GM21367 (cell line): ENCODE results near the gene LRRN2.

ENCODE experiments used
- ATAC-seq: cut with Tn5 transposase; IDR thresholded peaks from one replicate; pipeline ENCODE4 v1.9.1; 2021; ENCODE audit not compliant: unreplicated experiment

Gene LRRN2

DNA sequence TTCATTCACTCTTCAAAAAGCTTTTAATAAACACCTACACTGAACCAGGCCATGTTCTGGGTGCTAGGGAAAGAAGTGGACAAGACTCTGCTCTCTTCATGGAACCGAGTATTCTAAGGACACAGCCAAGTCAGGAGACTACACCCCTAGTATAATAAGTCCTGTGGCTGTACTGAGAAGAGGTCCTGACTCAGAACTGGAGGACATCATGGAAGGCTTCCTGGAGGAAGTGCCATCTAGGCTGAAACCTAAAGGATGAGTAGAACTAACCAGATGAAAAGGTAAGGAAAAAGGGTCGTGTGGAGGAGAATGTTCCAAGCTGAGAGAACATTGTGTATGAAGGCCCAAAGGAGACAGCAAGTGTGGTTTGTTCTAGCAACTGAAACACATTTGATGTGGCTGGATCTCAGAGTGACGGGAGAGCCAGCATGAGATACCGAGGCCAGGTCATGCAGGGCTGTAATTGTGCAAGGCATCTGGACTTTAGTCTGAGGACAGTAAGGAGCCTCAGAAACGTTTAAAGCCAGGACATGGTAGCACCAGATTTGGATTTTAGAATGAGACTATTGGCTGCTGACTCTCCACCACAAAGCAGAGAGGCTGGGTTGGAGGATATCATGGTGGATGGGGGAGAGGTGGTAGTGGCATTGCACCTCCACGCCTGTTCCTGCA, 82.5 kb downstream of the LRRN2 start:
- no peak for ATAC-seq

DNA sequence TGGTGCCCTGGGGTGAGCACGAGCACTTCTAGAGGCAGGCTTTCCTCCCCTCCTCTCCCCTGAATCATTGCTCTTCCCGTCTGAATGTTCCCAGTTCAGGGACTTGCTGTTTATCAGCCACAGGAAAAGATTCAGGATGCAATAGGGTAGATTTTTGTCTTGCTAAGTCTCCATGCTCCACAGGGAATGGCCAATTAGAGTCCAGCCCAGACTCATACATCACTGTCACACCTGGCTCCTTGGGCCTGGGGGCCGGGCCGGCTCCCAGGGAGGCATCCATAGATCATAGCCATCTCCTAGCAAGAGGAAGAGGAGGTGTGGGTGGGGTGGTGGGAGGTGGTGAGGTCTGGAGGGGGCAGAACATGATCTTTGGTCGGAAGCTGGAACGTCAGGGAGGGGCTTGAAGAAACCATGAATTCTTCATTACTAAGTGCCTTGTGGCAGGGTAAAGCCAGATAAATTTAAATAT, 83.4 kb downstream of the LRRN2 start:
- ATAC-seq, result no peak

DNA sequence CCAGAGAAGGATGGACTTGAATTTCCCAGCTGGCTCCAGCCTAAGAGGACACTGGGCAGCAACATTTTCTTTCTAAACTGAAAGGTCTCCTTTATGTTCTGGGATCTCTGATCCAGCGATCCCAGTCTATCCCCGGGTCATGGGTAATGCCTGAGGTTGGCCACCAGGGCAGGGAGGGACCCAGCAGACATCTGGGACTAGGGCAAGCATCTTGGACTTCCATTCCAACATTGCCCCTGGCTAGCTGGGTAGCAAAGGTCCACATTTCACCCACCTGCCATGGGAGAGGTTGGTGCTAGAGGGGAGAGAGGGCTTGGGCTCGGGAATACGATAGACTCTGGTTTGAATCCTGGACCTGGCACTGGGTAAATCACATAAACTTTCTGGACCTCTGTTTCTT, 84.6 kb downstream of the LRRN2 start:
- no peak for ATAC-seq

DNA sequence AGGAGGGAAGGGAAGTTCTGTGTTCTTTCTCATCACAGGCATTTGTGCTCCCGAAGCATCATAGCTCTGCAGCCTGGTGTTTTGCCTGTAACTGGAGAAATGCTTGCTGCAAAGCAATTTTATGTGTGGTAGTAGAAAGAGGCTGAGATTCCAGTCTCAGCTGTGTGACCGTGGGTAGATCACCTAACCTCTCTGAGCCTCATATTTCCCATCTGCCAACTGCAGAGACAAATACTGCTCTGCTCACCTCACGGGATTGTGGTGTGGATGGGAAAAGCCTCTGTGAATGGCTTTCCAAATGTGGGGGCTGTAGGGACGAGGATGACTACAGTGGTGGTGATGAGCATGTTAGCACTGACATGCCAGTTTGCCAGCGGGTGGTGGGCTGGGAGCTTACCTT, 85.3 kb downstream of the LRRN2 start:
- ATAC-seq, result no peak

DNA sequence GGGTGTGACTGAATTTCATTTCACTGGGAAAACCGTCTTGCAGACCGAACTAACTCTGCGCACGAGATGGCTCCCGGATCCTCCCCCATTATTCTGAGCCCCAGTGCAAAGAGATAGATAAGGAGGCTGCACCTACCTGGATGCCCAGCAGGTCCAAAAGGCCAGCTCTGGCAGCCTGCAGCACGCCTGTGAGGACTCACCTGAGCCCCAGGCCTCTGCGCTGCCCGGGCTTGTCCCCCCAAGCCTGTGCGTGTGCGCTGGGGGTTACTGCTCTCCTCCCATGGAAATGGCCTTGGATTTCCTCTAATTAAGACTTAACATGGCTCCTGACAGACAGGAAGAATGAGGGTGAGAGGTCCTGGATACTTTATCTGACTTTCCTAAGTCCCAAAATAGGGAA, 85.9 kb downstream of the LRRN2 start:
- ATAC-seq, result no peak

DNA sequence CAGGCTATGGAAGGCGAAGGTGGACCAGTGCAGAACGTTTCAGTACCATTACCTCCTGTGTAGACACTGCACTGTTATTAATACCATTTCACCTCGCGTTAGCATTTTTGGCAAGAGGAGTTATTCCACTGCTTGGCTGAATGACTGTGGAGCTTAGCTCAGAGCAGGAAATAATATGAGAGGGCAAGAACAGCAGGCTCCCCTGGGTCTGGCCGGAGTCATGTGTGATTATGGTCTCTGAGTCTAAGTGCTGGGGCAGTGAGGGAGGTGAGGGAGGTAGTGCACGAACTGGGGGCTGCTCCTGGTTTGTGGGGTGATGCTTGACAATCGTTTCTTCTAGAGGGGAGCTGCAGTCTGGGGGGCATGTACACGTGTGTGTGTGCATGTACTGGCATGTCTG, 86.4 kb downstream of the LRRN2 start:
- ATAC-seq, result no peak

DNA sequence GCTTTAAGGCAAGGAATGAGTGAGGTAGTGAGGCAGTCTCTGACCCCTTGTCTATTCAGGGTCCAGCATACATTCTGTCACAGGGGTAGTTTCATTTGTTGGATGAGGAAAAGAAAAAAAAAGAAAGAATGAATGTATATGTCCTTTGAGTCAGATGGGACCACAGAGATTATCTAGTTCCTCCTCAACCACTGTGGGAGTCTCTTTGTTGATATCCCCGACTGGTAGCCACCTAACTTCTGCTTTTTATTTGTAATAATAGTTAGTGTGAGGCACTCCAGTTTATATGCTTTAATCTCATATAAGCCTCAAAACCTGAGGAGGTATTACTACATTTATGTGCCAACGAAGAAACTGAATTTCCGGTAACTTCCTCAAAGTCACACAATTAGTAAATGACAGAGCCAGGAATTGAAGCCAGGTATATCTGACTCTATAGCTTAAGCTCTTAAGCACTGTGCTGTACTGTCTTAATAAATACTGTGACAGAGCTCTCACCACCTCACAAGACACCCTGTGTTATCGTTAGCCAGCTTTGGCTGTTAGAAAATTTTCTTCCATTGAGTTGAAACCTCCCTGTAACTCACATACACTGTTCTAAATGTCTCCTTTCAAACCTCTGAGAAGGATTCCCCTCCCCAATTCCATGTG, 87.1 kb downstream of the LRRN2 start:
- ATAC-seq, result no peak

DNA sequence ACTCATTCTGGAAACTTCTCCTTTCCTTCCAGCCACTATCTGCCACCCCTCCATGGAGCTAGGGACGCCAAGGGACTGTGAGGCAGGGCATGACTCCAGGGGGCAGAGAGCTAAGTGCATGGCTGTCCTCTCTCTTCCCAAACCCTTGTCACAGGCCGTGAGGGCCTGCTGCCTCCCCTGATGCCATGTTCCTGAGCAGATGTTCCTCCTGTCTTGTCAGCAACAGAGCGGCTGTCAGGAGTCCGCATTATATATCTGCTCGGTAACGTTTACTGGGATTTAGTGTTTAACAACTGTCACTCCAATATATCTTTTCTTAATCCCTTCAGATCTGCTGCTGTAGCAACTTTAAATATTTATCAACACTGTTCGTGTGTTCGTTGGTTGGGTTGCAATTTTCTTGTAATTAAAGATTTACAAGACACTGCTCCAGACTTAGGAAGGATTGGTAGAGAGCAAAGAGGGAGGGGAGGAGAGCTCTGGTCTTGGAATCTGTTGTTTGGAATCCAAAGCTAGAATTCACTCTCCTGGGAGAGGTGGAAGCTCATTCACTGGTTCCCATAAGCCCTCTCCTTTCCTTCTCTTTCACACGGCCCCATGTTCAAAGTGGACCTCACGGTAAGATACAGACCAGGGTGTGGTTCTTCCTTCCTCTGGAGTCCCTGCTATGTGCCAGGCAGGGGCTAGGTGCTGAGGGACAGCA, 93.1 kb downstream of the LRRN2 start:
- no peak for ATAC-seq

DNA sequence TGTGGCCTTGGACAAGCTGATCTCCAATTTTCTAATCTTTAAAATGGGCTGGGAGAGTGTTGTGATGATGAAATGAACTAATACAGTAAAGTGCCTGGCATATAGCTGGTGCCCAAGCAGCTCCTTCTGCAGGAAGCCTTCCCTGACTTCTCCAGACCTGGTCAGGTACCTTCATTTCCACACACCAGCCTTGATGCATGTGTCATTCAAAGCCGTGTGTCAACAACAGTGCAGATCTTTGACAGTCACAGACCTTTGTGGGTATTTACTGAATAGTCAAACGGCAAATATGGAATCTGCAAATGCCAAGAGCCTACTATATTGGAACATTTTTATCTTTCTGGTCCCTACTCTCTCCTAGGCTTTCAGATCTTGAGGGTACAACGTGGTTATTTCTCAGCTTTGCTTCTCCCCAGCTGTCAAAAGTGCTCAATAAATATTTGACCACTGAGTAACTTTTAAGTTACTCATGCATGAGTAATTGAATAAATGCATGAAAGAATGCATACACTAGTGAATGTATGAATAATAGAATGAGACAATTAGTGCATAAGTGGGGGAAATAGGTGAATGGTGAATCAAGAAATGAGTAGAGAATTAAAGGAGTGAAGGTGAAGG, 94.0 kb downstream of the LRRN2 start:
- no peak for ATAC-seq

DNA sequence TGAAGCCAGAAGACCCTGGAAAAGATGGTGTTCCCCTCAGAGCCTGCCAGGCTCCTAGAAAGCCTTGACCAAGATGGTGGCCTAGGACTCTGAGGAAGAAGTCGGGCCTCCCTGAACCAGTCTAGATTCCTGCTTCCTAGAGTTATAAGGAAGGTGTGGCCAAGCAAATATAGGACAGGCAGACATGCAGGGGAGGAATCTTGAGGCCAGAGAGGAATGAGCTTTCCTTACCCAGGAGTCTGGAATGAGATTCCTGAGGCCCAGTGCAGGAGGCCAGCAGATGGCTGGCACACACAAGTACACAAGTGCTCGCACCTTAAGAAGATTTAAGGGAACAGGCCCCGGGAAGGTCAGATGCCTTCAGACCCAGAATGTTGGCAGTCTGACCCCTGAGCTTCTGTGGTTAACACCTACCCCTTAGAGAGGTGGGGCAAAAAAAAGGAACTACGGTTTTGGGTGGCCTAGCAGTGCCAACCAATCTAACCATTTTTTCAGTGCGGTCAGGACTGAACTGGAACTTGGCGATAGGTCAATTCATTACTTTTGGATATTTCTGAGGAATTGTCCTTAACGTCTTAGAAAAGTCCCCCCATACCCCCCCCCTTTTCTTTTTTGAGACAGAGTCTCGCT, 96.0 kb downstream of the LRRN2 start:
- ATAC-seq, result no peak

DNA sequence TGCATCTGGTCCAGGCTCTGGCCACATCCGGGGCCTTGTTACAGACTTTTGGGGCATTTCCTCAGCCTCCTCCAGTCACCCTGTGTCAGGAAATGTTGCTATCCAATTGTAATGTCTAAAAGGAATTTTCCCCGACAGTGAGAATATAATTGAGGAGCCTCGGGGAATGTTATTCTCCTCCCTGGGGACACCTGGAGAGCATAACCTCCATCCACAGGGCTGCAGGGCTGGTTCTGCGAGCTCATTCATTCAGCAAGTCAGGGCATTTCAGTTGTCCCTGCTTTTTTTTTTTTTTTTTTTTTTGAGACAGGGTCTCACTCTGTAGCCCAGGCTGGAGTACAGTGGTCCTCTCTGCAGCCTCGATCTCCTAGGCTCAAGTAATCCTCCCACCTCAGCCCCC, 96.7 kb downstream of the LRRN2 start:
- ATAC-seq, result no peak

DNA sequence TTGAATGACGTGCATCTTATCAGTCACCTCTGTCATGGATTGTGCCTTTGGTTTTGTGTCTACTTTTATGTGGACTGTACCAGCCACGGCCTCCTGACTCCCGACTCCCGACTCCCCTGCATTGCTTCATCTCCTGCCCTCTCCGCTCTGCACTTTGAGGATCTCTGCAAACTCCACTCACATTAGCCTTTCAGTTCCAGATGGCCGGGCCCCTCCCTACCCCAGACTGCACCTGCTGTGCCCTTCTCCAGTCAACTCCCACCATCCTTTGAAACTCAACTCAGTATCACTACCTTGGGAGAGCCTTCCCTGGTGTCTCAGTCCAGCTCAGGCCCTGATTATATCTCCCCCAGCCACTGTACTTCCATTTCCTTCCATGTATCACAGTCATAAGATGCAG, 97.9 kb downstream of the LRRN2 start:
- no peak for ATAC-seq

DNA sequence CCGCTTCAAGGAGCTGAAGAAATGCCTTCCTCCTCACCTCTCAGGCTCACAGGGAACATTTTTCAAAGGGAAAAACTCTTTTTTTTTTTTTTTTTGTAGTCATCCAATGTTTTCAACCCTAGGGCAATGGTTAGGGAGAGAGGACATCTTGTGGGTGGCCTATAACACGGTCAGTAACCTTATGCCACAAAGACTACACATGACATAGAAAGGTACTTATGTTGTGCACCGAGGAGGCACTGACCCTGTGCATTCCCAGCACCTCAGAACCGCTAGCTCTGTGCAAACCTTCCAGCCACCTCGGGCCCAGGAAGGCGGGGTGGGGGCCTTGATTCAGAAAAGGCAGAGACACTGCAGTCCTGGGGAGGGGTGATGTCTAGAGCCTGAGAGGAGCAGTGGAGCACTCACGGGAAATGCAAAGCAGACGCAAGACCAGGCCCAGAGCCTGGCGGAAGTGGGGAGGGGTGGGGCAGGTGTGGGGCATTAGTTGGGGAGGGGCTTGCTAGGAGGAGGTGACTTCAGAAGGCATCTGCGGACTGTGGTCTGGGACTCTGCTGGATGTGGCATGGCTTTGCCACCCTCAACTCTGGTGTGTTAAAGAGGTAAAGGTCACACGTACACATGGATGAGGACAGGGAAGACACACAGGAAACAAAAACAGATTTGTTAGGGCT, 100.7 kb downstream of the LRRN2 start:
- ATAC-seq, result no peak

DNA sequence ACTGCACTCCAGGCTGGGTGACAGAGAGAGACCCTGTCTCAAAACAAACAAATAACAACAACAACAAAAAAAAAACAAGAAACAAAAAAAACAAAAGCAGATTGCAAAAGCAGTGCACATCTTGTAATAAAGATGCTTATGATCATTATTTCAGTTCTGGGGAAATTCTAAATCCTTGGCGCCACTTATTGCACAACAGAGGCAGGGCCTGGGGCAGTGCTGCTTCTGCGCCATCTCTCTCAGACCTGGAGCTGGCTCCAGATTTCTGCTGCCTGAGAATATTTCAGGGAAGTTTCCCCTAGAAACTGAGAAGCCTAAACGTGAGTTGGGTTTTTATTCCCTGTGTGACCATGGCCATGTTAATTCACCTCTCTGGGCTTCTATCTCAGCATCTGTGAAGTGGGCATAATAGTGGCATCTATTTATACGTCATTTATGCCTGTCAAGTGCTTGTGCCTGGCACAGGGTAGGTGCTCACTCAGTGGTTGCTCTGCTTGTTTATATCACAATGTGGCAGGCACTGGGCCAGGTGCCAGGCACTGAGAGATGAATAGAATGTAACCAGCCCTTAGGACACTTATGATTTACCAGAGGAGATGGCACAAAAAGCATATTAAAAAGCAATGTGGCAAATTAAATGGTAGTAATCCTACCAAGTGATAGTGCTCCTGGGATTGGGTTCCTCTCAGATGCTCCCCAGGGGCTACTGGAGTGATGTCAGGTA, 101.5 kb downstream of the LRRN2 start:
- no peak for ATAC-seq

DNA sequence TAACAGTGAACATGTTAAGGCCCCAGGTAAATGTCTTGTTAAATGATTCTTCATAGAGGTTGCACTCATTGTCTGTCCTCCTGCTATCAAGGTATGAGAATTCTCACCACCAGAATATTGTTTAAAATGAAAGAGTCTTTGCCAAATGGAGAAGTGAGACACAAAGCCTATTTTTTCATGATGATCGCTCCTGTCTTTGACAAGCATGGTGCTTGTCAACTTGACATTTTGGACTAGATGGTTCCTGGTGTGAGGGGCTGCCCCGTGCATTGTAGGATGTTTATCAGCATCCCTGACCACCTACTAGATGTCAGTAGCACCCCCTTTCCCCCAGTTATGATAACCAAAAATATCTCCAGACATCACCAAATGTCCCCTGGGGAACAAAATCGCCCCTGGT, 103.8 kb downstream of the LRRN2 start:
- ATAC-seq, result no peak

DNA sequence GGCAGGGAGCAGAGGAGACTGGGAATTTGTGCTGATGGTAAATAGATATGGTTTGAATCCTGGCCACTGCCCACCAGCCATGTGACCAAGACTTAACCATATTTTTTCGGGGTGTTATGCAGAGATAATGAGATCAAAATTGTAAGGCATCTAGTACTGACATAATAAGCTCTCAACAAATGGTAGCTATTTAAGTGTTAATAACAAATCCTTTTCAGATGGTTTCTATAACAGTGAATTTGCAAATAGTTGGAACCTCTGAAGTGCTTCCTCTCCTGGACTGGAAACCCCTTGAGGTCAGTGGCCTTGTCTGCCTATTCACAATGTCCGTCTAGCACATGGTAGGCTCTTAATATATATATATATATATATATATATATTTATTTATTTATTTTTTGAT, 104.7 kb downstream of the LRRN2 start:
- no peak for ATAC-seq

DNA sequence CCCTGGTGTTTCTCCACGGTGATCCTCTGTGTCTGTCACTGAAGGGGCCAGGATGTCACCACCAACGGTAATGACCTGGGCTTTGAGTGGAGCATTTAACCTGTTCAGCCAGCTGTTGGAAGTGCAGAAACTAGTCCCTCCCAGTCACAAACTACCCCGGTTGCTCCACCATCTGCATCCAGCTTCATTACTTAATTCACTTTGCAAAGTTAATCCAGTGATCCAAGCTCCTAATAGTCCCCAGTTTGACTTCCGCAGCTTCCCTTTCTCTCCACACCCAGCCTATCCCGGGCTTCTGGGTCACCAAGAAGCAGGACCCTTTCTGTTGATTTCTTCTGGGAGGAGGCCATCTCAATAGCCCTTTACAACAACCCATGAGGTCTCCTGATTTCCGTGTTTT, 105.9 kb downstream of the LRRN2 start:
- ATAC-seq, result no peak

DNA sequence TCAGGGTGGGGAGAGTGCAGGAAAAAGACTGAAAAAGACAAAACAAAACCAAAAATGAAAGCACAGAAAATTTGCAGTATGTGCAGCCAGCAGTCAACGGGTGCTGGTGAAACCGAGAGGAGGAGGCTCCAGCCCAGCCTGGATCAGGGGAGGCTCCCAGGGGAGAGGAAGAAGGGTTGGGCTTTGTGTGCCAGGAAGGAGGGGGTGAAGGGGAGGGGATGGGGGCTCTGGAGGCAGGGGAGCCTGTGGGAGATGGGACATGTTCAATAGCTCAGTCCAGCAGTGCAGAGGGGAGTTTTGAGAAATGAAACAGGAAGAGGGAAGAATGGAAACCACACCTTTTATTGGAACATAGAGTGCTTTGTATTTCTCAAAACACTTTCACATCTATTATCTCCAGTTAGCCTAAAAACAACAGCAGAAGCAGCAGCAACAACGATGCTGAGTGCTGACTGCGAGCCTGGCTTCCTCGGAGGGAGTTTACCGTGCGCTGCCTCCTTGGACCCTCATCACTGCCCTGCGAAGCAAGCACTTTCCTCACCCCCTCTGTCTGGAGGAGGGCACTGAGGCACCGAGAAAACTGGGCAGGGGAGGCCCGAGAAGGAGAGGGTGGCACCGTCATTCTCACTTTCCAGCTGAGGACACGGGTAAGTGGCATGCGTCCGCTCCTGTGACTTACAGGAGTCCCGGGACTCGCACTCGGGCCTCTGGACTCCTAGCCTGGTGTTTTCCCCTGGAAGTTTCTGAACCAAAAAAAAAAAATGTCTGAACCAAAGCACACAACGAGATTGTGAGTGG, 106.5 kb downstream of the LRRN2 start:
- peak; percentile 66 for ATAC-seq

DNA sequence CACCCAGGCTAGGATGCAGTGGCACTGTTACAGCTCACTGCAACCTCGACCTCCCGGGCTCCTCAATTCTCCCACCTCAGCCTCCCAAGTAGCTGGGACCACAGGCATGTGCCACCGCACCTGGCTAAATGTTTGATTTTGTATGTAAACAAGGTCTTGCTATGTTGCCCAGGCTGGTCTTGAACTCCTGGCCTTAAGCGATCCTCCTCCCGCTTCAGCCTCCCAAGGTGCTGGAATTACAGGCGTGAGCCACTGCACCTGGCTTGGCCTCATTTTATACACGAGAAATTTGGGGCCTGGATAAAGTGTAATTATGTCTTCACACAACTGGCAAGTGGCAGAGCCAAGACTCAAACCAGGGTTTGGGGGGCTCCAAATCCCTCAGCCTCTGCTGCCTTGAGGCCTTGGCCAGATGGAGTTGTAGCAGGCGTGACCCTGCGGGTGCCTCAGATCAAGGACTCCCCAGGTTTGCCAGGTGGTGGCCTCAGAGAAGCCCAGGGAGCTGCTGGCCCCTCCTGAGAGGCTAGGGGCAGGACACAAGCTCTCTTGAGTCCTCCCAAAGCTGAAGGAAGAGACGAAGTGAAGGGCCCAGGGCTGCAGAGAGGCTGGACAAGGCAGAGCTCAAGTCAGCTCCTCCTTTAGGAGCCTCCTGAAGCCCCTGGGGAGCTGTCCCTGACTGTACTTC, 107.6 kb downstream of the LRRN2 start:
- ATAC-seq, result no peak
